Measurements from ENCODE around the gene CCDC14.
"Not testable (repeated sequence)": the region's sequence is repeated elsewhere in the genome, so short reads cannot be mapped to it uniquely, and the experiment has no call there.

Gene CCDC14, protein sequence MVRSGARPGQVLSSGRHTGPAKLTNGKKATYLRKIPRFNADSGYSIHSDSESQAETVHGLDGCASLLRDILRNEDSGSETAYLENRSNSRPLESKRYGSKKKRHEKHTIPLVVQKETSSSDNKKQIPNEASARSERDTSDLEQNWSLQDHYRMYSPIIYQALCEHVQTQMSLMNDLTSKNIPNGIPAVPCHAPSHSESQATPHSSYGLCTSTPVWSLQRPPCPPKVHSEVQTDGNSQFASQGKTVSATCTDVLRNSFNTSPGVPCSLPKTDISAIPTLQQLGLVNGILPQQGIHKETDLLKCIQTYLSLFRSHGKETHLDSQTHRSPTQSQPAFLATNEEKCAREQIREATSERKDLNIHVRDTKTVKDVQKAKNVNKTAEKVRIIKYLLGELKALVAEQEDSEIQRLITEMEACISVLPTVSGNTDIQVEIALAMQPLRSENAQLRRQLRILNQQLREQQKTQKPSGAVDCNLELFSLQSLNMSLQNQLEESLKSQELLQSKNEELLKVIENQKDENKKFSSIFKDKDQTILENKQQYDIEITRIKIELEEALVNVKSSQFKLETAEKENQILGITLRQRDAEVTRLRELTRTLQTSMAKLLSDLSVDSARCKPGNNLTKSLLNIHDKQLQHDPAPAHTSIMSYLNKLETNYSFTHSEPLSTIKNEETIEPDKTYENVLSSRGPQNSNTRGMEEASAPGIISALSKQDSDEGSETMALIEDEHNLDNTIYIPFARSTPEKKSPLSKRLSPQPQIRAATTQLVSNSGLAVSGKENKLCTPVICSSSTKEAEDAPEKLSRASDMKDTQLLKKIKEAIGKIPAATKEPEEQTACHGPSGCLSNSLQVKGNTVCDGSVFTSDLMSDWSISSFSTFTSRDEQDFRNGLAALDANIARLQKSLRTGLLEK

DNA sequence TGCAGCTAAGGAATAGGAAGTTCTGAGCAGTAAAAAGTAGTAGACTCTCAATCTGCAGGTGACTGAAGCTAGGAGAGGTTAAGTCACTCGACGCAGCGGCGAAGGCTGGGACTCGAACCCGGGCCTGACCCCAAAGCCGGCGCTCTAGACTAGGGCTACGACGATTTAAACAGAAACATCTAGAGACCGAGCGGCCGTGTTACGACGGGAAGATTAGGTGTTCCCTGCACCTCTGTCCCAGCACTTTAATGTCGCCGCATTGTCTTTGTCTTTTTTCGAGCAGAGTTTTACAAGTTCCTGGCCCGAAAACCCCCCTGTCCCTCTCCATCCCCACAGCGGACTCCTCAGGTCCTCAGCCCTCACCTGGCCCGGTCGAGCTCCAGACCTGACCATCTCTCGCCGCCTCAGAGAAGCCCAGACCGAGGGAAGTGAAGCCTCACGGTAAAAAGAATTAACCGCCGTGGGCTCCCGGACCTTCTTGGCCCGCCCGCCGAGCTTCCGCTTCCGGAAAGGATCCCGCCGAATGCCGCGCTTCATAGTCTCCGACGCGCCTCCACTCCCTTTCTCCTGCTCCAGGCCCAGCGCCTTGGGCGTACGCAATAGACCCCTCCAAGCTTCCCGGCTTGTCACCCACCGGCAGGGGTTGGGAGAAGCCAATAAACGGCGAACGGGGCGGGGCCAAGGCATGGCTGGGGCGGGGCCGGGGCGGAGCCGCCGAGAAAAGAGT is at the start of gene CCDC14:
CCDC14 (minus strand) TSS at position 449 of the 727 bp plus-strand sequence; CDS start at position 393, 56 bp downstream.
- peak; percentile 89 for DNase-seq

DNA sequence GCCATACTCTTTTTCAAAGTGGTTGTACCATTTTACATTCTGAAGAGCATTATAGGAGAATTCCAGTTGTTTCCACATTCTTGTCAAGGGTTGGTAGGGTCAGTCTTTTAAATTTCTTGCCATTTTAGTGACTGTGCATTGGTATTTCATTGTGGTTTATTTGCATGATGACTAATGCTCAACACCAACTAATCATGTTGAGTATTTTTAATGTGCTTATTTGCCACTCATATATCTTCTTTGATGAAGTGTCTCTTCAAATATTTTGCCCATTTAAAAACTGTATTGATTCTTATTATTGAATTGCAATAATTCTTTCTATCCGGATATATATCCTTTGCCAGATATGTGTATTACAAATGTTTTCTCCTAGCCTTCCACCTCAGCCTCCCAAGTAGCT is 47.3 kb upstream of the CCDC14 start:
- DNase-seq = not testable (repeated sequence)

DNA sequence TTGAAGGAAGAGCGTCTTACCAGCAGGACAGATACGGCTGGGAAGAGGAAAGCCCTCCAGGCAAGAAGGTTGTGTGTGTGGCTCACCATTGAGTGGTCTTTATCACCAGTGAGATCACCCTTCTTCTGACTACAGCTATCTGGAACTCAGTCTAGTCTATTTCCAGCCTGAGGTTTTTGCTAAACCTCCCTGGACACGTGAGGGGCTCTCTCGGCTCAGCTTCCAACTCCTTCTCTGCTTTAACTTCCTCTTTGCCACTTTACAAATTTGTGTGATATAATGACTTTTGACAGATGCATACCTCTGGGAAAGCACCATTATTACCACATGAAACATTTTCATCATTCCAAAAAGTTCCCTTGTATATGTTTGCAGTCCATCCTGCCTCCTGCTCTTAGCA is 46.2 kb upstream of the CCDC14 start:
- no peak for DNase-seq

DNA sequence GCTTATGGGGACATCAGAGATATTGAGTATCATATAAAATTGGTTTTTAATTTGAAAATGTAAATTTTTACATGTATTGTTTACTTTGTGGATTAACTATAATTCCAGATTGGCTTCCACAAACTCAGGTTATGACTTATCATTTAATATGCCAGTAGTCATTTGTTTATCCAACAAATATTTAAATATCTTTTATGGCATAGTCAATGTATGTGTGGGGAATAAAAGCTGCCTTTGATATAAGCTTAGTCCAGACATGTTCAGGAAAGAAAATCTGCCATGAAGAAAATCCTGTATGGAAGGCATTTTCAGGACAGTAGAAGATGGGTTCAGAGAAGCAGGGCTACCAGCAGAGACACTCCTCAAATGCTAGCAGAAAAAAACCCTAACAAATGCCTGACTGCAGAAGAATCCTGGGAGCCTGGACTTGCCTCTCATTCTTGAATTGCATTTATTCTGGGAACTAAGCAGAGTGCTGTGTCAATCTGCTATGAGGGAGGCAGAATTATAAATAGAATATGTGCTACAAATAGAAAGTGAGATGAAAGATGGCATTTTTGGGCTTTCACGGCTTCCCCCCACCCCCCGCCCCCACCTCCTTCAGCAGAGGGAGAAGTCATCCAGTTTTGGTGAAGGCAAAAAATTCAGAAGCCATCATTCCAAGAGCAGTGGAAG is 41.5 kb upstream of the CCDC14 start:
- DNase-seq = not testable (repeated sequence)

DNA sequence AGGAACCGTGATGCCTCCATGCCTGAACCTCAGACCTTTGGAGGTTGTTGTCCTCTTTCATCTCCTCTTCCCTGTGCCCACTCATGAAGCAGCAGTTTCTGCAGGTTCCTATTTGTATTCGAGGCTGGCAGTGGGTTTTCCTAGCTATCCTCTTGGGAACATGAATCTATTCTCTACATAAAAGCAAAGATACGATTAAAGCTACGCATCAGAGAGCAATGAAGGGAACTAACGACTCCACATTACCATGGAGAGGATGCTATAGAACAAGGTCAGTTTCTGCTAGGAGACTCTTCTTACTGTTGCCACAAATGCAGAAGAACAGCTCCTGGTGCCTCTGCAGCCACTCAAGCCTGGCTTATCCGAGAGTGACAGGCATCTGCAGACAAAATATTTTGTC is 40.3 kb upstream of the CCDC14 start:
- not testable (repeated sequence) for DNase-seq

DNA sequence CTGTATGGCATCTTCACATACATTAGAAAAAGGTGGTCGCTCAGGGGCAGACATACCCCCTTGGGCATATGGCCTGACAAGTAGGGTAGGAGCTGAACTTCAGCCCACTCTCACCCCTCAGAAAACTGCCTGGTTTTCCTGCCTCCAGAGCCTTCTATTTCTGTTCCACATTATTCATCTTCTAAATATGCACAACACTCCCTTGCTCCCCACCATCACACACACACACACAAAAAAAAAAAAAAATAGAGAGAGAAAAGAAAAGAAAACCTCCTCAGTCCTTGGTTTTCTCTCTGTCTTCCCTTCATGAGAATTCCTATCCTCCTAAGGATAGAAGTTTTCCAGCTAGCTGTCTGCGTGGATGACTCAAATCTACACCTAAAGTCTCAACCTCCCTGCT is 36.5 kb upstream of the CCDC14 start:
- no peak for DNase-seq

DNA sequence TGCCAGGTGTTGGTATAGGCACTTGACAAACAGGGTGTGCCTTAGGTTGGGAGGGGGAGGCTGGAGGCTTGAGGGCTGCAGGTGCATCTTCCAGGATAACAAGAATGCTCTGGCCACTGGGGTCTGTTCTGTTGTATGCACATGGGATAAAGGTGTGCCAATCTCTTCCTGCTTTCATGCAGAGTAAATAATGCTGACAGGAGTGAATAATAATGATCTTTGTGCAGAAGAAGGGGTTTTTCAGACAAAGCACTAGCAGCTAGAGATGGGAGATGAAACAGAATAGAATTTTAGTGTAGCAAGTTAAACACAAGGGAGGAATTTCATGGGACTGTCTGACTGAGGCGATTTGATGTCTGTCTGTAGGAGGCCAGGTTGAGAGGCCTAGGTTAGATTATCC is 32.8 kb upstream of the CCDC14 start:
- DNase-seq = no peak

DNA sequence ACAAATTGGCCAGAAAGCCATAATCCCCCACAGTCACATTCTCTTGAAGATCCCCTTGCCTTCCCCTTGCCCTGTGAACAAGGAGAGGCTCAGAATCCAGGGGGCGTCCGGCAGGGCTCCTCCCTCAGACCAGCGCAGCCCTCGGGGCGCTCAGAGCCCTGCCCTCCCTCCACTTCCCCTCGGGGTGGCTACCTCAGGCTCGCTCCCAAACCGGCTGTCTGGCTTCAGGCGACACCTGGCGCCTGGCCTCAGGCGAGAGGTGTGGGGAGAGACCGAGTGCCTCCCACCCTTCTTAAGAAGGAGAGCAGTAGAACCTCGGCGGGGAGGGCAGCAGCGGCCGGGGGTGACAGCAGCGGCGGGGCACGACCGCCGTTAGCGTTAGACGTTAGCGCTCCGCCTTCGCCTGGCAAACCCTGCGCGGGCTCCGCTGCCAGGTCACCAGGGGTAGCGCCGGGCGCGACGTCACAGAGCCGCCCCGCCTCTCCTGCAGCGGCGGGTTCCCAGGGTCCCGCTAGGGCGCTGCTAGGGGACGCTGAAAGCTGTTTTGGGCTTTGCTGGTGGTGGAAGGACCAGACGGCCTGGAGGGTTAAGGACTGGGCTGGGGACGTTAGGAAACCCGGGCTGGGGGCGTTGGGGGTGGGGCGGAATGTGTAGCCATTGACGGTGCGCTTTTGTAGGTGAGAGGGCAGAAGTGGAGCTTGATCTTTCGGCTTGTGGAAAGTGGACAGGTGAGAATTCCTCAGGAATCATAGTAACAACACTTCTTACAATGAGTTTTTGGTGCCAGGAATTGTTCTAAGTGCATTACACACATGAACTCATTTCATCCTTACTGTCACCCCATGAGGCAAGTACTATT is 30.9 kb upstream of the CCDC14 start, which contains the start of gene ROPN1:
ROPN1 (minus strand) TSS at position 395 of the 859 bp plus-strand sequence. CDS start 11,643 bp downstream, outside the sequence.
- not testable (repeated sequence) for DNase-seq

DNA sequence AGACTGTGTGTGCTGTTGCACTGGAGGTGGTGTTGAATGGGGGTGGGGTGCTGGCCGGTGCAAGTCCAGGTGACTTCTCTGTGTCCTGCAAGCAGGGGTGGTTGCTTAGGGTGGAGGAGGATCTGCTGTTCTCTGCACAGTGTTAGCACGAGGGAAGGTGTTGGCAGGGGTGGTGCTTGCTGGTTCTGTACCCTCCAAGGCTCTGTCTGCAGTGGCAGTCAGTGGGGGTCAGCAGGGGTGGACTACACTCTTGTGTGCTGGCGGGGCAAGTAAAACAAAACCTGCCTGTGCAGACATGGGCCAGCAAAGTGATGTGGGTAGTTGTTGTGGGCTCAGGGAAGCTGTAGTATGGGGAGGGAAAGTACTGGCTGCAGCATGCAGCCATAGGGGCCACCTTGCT is 25.4 kb upstream of the CCDC14 start:
- no peak for DNase-seq

DNA sequence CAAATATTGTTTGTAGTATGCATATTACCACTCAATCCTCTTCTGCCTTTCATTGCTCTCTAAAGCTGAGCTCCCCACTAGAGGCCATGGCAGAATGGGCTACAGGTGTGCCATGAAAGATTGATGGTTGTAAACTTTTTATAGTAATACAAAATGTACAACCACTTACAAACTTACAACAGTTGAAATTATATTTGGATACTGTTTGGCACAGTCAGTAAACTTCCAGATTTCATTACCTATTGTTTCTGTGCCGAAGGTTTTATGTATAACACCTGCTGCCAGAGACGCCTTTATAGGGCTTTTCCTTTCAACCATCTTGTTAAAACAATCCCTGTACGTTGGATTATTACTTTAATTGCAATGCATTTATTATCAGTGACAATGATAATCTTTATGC is 23.9 kb upstream of the CCDC14 start:
- no peak for DNase-seq

DNA sequence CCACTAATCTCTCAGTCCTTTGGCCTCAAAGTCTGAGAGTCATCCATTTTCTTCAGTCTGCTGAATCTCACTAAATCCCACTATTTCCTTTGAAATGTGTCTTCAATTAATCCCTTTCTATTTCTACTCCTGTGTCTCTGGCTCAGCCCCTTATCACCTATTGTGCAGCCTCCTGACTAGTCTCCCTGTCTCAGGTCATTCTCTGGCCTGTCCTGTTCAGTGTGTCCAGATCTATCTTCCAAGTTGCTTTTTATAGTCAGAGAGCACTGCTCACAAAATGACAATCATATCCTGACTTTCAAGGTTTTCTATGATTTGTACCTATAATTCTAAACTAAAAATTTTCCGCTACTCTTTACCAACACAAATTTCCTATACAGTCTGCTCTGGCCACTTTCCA is 23.3 kb upstream of the CCDC14 start:
- no peak for DNase-seq

DNA sequence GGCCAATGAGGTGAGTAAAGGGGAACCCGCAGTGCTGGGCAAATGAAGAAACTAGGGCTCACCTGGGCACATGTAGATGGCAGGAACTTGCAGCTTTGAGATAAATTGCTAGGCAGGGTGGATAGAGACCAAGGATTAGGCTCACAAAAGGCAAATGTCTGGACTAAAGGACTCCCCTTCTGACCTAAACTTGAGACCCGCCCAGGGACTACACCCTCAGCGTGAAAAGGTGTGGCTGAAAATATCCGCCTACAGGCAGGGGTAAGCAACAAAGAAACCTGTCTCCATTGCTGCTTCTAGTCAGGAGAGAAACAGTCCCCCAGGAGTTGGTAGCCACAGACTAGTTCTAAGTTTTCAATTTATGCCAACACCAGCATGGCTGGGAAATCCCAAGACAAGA is 20.3 kb upstream of the CCDC14 start:
- DNase-seq = not testable (repeated sequence)

DNA sequence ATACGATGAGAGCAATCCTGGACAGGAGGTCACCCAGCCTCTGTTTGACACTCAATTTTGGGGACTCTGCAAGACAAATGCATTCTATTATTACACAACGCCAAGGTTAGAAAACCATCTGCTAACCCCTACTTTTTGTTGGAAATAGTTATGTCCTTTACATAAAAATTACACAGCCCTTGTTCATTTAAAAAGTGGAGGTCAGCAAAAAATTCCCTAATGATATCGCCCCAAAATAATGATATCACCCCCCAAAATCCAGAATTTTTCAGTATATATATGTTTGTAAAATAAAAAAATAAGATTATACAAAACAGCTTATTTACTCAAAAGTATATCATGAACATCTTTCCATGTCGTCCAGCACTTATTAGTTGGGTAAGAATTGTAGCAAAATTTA is 19.5 kb upstream of the CCDC14 start:
- DNase-seq = no peak

DNA sequence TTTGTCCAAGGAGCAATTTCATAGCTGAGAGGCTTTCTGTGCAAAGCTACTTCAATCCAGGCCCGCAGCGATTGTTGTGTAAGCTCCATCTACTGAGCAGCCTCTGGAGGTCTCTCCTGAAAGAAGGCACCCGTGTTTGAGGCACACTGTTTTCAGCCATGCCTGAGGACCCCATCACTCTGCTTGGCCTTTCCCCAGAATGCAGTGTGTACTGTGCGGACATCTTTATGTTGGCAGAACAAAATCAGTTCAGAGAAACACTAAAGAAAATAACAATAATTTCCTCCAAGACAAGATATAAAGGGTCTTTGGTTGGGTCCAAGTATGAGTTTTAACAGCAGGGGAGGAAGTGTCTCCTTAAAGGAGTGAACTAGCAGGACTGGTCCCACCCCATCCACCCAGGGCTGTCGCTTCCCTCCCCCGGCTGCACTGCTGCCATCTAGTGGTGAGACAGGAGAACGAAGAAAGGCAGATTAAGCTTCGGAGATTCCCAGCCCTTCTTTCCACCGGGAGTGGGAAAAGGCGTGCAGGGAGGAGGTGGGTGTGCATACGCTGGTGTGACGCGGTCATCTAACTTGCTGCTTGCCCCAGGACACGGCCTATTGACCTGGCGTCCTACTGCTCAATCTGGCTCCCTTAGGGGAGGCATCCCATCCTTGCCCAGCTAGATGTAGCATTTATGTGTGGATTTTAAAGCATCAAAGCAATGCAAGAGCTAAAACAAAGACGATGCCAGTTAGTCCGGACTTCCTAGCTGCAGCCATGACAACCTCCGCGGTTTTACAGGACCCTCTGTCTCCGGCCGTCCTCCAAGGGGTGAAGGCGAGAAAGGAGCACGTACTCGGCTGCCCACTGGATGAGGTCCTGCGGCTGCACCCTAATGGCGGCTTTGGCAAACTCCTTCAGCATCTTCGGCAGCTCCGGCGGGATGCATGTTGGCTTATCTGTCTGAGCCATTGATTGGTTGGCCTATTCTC is 18.8 kb upstream of the CCDC14 start:
- not testable (repeated sequence) for DNase-seq

DNA sequence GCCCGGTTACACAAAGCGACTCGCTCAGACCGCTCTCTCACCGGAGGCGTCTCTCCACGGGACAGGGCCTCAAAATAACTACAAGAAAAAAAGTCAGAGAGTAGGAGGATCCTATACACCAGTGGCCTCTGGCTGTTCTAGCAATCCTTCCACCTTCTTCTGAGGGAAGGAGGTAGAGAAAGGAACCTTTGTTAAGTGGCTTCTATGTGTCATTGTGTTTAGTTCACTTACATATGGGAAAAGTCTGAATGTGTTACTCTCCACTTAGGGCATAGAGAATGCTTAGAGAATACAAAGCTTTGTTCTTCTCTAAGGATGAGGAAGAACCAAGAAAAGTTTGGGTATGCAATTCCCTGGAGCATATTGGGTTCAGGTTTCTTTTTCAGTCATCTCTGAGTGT is 15.9 kb upstream of the CCDC14 start:
- not testable (repeated sequence) for DNase-seq

DNA sequence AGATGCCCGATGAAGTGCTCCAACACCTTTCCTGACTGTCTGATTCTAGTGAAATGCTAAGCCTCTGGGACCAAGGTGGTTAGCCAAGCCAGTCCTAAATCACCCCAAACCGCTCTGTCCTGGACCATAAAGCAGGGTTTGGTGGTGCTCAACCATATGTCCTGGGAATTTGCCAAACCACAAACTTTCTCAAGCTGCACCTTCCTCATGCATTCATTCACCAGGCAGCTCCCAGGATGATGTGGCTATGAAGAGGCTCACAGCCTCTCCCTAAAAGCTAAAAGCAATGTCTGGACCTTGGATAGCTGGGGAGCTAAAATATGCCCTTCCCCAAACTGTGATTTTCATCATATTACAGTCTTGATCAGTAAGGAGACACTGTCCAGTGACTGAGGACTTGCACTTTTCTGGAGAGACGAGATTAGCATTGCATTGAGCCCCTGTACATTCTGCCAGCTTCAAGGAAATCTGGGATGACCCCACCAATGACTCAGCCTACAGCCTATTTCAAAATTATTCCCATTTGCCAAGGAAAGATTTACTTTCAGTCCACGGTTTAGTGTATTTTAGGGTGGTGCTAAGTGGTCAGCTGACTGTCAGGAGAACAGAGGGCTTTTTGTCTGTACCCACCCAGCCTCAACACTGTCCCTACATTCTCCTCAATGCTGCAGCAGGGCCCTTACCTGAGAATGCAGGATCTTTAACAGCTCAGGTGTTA is 15.3 kb upstream of the CCDC14 start:
- not testable (repeated sequence) for DNase-seq

DNA sequence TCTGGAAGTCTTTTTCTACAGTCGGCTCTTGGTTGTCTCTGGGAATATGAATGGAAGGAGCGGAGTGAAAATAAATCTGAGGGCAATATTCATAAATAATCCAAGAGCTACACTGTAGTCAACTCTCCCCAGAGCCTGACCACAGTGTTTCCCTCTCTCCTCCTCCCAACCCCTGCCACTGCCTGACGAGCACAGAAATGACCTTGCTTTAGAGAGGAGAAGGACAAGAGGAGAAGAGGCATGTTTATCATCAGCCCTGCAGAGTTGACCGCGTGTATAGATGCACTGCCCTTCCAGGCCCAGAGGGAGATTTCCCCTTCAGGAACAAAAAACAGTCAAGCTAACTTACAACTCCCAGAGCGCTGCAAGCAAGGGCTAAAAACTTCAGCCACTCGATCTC is 14.0 kb upstream of the CCDC14 start:
- DNase-seq = not testable (repeated sequence)

DNA sequence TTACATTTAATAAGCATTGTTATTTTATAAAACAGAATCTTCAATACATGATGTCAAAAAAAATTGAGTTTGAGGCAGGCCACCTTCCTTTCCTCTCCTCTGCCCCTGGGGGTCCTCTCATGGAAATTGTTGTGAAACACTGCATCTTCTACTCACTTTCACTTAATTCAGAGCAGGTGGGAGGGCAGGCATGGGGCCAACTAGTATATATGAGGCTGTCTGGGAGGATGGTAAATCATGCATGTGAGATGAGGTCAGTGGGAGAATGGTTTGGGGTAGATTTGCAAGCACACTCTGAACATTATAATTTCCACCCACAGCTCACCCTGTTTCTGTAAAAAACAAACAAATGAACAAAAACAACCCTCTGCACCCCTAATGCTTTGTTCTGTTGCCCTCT is 10.4 kb upstream of the CCDC14 start:
- no peak for DNase-seq

DNA sequence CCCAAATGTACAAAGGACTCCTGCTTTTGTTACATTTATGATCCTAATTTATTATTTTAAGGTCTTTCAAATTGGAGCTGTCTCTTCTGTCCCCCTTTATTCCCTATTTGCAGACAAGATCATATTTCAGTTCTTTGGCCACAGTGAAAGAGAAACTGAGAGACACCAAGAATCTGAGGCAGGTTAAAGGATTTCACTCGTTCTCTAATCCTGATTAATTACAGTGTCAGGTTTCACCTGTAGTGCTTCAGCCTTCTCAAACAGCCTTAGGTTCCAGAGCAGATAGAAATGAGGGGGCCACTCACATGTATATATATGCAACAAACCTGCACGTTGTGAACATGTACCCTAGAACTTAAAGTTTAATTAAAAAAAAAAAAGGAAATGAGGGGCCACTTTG is 6.2 kb upstream of the CCDC14 start:
- DNase-seq = not testable (repeated sequence)
